HG03460 (cell line): Measurements from ENCODE around the gene PLXNA2.

Source experiments
- ATAC-seq: cut with Tn5 transposase; IDR thresholded peaks from one replicate; pipeline ENCODE4 v1.9.1; 2021; ENCODE audit not compliant: unreplicated experiment

PLXNA2 gene

DNA sequence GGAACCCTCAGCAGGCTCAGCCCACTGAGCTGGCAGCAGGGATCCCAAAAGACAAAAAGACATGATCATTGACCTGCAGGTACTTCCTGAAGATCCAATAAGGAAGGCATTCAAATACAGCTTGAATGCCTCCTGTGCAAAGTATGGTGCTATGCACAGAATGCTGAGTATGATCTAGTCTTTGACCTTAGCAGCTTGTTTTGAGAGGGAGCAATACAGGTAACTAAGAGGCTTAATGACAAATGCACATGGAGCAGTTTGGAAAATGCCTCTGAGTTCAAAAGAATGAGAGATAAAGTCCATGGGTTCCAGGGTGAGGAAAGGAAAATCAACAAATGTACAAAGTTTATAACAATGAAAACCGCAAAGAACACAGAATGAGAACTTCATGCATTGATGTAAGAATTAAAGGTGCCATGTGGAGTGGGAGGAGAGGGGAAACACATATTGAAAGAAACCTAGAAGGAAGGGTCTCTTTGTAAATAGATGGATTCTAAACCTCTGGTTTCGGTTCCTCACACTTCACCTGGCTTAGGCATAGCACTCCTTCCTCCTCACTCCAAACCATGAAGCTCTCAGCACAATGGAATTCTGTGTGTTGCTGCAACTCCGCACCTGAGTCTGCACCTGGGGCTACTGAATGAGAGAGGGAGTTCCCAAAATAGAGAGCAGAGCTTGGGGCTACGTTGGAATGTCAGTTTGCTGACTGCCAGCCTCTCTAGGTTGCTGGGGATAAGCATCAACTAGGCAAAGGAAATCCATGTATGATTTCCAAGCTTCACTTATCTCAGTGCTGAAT, 77.6 kb downstream of the PLXNA2 start:
- ATAC-seq: no peak

DNA sequence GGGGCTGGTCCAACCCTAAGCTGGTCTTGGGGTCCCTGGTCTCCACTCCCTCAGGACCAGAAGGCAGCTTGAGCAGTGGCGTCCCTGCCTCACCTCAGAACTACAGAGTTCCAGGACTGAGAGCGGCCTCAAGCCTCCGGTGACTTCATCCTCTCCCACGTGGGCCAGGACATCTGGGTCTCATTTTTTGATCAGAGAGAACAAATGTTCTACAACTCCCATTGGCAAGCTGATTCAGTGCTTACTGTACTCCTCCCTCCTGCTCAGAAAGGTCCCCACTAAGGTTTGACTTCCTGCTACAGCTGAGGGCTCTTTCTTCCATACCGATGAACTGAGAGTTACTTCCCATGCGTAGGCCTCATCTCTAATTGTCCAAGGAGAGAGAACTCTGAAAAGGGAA, 78.5 kb downstream of the PLXNA2 start:
- ATAC-seq: no peak

DNA sequence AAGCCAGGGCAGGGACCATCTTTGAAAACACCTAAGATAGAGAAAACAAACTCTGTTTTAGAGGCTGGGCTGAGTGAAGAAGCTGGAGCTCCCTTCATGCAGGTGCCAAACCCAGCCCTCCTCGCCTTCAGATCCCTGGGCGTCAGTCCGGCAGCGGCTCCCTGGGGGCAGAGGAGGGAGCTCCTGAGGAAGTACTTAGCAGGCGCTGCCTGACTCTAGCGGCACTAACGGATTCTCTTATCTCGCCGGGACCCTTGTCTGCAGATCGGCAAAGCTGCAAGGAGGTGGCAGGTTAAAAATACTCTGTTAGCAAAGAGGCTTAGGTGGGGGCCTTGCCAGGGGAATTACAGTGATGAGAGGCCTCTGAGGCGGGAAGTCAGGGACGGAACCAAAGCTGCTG, 79.6 kb downstream of the PLXNA2 start:
- no peak for ATAC-seq

DNA sequence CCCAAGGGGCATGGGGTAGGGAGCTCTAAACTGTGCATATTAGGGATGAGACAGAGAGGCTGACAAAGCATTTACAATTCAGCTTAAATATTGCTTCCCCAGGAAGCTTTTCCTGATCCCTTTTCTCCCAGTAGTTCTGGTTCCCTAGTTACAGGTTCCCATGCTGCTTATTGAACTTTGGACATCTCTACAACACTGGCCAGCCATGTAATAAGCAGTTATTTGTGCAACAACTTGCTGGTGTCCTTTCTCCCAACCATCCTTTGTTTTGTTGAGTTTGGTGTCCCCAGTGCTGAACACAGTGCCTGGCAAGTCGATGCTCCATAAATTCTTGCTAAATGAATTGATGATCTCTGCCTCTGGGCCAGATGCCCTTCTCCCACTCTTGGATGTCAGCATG, 80.6 kb downstream of the PLXNA2 start:
- ATAC-seq: no peak

DNA sequence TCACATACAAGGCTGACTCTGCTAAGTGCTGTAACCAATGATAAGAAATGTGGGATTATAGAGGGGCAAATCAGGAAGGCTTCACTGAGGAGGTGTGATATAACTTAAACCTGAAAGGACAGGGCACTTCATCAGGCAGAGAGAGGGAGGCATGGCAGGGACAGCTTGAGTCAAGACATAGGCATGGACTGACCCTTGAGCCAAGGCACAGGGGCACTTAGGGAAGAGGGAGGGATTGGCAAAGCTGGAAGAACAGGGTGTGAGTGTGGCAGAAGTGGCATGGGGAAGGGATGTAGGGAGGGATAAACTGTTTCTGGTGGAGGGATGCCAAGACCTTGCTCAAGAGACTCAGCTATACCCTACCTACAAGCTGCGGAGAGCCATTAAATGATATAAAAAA, 81.3 kb downstream of the PLXNA2 start:
- ATAC-seq: no peak

DNA sequence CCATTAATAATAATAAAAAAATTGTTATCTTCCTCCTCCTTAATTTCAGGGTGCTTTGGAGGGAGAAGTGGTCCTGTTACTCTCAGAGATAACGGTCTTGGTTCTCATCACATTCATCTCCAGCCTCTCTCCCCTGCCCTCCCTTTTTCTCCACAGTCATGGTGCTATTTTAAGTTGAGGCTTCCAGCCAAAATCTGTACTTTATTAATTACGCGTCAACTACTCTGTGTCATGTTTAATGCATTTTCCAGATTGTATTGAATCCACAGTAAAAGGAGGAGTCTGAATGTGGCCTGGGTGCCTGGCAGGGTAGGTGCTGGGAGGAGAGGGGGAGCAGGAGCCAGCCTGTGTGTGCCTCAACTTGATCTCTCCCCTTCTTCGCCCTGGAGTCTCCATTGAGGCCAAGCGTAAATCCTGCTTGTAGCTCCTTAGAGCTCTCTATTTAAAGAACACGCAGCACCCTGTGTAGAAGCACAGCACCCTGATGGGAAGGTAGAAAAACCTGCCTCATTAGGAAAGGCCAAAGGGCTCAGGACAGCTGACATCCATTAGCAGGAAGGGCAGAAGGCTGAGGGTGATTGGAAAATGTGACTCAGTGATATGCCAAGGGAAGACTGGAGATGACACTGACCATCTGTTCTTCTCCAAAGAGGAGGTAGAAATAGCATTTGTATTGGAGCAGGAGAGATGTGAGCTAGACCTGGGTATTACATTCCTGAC, 82.4 kb downstream of the PLXNA2 start:
- ATAC-seq: no peak

DNA sequence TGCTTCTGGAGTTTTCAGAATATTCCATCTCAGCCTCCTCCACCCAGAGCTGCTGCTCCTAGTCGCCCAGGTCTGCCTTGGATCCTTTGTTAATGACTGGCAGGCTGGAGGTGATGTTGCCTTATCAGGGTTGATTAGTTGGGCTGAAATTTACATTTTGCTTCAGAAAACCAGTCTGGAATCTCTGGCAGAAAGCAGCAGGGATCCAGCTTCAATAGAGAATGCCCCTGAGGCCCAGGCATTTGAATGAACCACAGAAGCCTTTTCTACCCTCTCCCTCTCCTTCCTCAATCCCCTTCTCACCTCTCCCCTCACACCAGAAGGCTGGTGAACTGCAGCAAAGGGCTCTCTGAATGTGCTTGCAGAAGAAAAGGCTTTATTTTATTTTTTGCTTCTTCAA, 83.2 kb downstream of the PLXNA2 start:
- ATAC-seq: no peak

DNA sequence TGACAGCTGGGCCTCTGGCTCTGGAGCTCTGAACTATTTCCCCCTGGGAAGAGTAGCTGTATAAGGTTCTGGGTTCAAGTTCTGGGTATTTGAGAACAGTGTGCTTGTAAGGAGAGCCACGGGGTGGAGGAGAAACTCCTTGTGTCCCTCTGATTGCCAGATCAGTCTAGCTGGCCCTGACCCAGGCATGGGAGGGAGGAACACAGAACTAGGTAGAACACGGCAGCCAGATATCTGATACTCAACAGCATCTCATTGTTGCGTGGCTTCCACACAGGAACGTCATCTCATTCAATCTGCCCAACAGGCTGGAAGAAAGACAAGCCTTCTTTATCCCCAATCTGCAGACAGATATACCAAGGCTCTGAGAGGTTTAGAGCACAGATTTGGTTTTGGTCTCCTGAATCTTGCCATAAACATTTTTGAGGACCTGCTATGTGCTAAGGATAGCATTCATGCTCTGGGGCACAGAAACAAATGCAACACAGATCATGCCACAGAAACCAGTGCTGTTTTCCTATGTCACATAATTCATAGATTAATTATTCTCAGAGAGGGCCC, 83.8 kb downstream of the PLXNA2 start:
- ATAC-seq: no peak

DNA sequence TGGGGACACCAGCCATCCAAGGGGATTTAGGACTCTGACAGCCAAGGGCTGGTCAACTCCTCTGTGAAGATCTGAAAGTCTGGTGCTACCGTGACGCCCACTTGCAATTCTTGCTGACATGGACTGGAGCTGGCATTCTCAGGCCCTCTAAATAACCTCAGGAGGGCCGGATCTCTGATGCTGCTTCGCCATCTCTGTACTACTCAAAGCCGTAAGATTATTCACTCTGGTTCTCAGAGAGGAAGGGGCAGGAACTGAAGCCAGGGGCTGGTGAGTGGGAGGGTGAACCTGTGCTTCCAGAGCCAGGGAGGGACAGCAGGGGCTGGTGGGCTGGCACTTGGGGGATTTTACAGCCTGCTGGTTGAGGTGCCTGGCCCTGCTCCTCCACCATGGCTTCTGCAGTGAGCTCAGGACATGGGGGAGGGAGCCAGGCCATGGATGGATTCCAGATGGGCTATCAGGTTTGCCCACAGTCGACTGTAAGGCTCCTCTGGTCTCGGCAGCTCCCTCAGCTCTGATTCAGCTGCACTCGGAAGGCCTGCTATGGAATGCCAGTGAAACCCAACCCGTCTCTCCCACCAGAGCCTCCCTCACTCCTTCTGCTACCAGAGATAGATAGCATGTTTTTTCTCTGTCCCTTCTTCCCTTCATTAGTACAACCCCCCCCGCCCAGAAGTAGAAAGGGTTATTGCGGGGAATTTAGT, 84.5 kb downstream of the PLXNA2 start:
- no peak for ATAC-seq

DNA sequence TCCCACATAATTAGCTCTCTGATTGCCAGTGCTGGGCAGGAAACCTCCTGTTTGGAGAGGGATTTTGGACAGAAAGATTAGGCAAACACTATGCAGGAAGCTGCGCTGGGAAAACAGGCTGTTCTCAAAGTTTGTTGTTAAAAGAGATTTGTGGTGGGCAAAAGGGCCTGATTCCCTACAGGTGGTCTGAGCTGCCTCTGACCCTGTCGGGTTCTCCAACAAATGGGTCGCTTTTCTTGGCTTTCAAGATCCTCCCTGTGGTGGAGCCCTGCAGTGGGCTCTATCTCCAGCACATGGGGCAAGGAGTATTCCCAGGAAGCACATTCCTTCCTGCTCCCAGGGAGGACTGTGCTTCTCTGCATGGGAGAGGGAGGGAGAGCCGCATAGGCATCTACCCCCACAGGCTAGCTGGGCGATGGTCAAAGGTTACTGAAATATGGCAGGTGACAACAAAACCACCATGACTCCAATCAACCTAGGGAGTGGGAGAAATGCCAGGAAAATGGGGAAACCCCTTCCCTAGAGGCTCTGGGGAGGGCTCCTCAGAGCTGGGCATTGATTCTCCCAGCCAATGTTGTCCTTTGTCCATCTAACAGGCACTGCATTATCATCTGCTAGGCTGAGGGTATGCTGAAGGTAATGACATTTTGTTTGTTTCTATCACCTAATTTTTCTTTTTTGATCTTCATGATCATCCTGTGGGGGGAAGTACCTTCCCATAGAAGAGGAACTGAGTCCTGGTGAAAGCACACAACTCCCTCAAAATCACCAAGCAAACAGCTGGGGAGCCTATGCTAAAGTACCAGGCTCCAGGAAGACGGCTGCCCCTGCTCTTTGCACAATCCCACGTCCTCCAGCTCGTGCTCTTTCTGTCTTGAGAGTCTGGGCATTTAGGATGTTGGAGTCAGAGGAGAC, 85.3 kb downstream of the PLXNA2 start:
- no peak for ATAC-seq

DNA sequence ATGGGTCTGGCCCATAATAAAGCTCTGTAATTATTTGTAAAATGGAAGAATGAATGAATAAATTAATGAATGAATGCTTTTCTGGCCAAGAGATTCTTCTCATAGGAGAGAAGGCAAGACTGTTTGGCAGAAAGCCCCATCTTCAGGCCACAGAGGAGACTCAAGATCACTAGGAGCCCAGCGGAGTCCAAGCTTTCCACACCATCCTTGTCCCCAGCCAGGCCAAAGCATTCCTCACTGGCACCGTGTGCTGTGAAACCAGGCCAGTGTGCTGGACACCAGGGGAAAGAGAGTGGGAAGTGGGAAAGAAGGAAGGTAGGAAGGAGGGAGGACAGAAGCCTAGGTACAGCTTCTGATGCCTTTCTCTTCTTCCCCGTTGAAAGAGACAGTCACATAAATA, 86.4 kb downstream of the PLXNA2 start:
- no peak for ATAC-seq

DNA sequence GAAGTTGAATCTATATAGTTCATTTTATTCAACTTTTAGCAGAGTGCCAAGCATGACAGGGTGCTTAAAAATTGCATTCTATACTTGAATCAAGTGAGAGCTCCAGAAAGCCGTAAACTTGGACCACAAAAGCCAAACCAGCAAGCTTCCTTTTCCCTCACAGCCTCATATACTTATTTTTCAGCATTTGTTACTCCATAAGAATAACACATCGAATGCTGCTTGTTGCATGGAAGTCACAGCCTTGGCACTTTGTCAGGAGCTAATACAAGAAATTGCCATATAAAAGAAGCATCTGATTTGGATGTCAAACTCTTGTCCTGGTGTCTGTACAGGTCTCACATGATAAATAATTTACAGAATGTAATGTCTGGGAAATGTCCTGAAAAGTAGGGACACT, 87.4 kb downstream of the PLXNA2 start:
- no peak for ATAC-seq

DNA sequence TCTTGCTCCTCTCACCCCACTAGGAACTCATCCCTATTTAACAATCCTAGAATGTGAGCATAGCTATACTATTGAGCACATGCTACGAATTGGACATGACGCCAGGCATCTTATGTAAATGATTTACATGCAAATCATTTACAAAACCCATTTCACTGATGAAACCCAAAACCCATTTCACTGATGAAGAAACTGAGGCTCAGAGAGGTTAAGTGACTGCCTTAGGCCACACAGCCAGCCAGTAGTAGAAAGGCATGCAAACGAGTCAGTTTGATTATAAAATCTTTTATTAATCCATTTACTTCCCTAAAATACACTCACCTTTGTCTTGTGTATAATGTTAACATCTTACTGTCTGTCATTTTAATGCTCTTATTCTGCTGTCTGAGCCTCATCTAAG, 87.9 kb downstream of the PLXNA2 start:
- no peak for ATAC-seq

DNA sequence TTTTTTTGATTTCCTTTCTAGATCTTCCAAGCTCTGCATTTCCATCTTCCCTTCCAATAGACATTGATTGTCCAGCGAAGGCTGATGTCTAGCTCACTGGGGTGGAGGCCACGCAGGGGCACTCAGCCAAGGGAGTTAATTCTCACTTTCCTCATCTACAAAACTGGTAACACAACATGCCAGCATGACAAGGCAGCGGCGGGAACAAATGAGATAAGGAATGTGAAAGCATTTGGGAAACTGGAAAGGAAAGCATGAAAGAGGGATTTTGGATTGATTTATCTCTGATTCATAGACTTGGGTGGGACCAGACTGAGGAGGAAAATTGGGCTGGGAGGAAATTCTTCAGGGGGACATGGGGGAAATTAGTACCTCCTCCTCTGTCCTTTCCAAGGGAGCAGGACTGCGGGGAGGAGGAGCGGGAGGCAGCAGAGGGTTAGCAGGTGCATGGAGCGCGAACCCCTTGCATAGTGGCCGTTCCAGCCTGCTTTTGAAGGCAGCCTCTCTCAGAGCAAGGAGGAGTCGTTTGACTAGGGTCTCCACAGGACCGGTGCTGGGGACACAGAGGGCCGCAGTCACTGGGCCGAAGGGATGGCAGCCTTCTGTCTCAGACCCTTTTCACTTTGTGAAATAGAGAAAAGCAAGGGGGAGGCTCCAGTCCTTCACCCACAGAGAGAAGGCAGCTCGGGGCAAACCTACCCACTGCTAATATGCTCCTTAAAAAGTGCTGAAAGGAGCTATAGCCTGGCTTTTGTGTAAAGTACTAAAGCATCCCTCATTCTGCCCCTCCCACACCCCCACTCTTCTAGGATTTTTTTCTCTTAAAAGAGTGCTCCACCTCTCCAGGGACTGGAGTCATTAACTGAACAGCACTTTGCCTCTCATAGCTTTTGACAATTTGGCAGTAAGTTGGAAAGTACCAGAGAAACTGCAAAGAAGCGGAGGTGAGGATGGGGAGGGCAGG, 89.2 kb downstream of the PLXNA2 start:
- ATAC-seq: no peak

DNA sequence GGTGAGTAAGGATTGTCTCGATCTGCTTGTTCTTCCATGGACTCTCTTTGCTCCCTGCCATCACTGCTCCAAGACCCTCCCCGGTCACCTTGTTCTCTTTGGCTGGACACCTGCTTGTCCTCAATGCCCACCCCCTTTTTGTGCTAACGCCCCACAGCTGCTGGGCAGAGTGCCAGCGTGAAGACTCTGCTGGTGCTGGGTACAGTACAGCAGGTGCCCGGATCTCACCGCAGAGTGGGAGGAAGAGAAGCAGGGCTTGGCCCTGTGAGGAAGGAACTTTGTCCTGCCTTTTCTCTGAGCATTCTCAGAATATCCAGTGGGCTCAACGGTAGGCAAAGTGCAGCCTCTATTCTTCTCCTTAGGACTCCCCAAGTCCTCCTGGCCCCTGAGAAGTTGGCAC, 90.1 kb downstream of the PLXNA2 start:
- ATAC-seq: no peak

DNA sequence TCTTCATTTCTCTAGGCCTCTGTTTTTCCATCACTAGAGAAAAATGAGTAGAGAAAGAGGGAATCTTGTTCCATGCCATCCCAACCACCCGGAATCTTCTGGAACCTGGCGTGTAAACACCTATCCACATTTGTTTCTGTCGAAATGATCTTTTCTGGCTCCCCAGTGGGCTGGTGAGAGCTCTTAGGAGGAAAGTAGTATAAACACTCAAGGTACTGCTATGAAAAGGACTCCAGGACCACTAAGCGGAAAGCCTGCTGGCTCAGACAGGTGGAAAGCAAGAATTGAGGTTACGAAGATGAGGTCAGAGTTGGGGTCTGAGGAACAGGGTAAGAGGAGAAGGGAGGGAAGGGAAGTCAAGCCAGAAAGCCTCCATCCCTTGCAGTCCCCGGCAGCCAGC, 90.8 kb downstream of the PLXNA2 start:
- ATAC-seq: no peak

DNA sequence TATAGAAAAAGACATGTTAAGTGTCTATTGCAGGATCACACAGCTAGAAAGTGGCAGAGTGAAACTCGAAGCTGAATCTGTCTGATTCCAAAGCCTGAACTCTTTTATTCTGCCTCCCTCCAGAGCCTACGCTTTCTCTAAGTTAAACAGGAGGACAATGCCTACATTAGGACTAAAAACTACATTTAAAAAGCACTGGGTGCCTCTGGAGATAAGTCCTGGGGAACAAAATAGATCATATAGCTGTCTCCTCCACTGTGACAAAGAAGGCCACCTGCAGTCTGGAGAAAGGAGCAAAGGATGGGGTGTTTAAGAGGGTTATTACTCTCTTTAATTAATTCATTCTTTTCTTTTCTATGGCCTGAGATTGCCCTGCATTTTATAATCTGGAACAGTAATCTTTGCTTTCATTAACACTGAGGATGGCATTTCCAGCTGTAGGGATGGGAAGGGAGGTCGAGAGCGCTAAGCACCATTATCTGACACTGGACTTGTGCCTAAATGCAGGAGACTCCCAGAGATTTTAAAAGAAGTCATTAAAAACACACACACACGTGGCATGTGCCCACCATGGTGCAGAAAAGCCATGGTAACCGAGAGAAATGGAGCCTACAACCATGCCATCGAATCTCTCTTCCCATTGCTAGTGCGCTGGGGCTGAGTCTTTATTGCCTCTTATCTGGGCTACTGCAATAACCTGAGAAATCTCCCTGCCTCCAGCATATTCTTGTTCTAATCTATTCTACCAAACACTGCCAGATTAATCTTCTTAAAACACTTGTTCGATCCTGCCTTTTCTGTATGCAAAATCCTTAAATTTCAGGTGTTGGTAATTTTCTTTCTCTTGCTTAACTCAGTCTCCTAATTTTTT, 92.2 kb downstream of the PLXNA2 start:
- no peak for ATAC-seq

DNA sequence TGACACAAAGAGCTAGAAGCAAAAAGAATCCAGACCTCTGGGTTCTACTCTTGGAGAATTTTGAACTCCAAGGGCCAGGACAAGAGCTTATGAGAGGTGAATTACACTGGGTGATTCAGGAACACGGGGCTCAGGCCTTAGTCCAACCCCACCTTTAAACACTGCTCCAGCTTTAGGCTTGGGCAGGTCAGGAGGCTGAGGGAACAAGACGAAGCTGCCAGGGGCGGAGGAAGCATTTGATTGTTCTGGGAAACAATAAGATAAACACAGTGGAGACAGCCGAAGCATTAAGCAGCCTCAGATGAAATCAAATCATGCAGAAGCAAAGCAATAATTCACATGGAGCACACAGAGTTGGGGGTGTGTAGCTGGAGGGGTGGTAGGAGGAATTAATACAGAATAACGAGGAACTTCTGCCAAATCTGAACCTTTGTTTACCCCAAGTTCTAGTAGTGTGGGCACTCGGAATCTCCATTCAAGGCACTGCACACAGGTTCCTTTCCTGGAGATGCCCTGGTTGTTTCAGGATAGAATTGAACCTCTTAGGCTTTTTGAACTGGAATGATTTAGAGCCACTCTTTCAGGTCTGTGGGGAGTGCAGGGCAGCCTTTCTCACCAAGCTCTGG, 93.2 kb downstream of the PLXNA2 start:
- no peak for ATAC-seq
